GM12873 (cell line): ENCODE data around the gene CEACAM16.

Experiments used
- TF ChIP-seq, protein P1 (sequence below): IDR thresholded peaks from 2 replicates; pipeline ENCODE4 v1.5.1; 2012; ENCODE audit warnings: low read depth, mild to moderate bottlenecking, moderate library complexity, low read length, control low read depth; ENCODE audit not compliant: insufficient read depth; ENCODE audit errors: missing control alignments

CEACAM16 gene

DNA sequence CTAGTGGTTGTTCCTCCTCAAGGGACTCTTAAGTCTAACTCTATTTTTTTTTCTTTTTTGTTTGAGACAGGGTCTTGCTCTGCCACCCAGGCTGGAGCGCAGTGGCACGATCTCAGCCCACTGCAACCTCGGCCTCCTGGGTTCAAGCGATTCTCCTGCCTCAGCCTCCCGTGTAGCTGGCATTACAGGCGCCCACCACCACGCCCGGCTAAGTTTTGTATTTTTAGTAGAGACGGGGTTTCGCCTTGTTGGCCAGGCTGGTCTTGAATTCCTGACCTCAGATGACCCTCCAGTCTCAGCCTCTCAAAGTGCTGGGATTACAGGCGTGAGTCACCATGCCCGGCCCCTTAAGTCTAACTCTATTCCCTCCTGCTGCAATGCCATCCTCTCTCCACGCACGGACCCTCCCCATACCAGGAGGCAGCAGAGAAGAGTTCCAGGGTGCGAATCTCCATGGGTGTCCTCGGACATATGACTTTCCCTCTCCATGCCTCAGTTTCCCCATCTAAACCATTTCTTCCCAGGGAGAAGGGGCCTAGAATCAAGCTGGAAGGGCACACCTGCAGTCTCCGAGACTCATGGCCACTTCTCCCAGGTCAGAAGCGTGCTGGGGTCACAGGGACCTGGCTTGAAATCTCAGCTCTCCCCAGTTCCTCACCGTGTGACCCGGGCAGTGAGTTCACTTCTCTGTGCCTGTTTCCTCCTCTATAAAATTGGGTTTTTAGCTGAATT lies 43.5 kb downstream of the CEACAM16 start:
- TF ChIP-seq, protein P1, sequence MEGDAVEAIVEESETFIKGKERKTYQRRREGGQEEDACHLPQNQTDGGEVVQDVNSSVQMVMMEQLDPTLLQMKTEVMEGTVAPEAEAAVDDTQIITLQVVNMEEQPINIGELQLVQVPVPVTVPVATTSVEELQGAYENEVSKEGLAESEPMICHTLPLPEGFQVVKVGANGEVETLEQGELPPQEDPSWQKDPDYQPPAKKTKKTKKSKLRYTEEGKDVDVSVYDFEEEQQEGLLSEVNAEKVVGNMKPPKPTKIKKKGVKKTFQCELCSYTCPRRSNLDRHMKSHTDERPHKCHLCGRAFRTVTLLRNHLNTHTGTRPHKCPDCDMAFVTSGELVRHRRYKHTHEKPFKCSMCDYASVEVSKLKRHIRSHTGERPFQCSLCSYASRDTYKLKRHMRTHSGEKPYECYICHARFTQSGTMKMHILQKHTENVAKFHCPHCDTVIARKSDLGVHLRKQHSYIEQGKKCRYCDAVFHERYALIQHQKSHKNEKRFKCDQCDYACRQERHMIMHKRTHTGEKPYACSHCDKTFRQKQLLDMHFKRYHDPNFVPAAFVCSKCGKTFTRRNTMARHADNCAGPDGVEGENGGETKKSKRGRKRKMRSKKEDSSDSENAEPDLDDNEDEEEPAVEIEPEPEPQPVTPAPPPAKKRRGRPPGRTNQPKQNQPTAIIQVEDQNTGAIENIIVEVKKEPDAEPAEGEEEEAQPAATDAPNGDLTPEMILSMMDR, result no peak

DNA sequence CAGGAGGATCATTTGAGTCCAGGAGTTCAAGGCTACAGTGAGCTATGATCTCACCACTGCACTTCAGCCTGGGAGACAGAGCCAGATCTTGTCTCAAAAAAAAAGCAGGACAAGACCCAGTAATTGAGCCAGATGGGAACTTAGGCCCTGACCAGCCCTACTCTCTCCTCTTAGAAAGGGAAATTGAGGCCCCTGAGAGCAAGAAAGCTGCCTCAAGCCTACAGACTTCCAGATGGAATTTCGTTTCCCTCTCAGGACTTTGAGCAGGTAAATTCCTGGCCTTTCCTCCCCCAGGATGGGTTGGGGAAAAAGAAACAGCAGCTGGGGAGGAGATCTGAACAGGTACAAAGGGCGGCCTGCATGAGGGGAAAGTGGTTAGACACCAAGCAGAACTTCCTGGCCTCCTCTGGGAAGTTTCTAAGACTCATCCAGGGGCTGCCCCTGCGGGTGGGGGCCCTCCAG lies 46.0 kb downstream of the CEACAM16 start:
- TF ChIP-seq, protein P1, result no peak

DNA sequence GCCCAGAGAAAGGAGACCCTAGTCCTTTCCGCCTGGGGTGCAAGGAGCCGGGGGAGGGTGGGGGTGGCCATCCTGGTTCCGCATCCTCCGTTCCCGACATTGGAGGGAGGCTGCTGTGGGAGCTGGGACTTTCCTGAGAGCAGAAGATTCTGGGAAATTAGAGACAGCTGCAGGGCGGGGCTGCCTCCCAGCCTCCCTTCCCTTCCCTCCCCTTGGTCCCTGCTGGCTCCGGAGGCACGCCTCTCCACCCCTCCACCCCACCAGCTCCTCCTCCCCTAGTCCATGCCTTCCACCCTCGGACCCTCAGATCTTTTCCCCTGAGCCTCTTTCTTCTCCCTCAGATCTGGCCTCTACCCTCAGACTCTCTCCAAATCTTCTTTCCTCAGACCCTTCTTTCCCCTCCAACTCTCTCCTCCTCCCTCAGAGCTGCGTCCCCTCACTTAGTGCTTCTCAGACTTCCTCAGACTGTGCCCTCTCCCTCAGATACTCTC lies 46.4 kb downstream of the CEACAM16 start:
- TF ChIP-seq, protein P1, result no peak

DNA sequence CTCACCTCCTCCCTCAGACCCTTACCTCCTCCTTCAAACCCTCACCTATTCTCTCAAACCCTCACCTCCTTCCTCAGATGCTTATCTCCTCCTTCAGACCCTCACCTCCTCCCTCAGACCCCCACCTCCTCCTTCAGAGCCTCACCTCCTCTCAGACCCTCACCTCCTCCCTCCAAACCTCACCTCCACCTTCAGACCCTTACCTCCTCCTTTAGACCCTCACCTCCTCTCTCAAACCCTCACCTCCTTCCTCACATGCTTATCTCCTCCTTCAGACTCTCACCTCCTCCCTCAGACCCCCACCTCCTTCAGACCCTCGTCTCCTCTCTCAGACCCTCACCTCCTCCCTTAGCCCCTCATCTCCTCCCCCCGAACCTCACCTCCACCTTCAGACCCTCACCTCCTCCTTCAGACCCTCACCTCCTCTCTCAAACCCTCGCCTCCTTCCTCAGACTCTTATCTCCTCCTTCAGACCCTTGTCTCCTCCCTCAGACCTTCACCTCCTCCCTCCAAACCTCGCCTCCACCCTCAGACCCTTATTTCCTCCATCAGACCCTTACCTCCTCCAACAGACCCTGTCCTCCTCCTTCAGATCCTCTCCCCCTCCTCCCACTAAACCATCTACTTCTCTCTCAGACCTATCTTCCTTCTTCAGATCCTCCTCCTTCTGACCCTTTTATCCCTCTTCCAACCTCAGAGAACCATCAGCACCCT lies 47.1 kb downstream of the CEACAM16 start:
- TF ChIP-seq, protein P1, result no peak

DNA sequence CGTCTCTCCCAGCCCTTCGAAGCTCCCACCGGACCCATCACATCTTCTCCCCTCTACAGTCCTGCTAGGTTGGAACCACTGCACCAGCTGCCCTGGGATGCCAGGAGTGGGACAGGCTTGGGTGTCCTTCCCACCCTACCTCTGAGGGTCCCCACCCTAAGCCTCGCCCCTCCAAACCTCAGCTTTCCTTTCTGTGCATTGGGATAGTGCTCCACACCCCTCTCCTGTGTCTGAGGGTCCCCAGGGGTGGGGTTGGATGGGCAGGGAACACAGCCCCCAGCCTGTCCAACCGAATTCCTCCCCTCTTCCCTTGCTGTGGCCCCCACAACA lies 47.6 kb downstream of the CEACAM16 start:
- TF ChIP-seq, protein P1, result no peak

DNA sequence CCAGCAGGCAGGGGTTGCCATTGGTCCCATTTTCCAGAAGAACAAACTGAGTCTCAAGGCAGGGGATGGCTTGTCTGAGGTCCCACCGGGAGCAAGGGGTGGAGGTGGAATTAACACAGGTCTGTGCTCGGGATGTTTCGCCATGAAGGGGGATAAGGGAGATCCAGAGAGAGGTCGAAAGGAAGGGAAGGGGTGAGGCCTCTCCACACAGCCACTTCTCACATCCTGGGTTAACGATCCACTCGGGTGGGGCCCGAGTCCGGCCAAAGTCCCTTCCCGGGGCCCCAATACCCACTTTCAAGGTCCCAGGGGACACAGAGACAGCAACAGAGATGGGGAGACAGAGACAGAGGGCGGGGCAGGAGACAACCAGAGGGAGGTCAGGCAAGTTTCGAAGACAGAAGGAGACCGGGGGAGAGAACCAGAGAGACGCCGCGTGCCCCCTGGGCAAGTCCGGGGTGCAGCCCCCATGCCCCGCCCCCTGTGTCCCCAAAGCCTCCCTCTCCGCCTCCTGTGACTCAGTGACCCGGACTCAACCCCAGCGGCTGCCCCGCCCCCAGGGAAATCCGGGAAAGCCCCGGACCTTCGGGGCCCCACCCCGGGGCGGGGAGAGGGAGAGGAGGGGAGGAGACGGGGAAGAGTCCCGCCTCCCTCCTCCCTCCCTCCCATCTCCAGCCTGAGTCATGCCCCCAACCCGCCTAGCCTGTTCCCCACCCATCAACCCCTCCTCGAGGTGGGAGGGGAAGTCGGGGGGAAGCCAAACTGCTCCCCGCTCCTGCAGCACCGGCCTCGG lies 48.2 kb downstream of the CEACAM16 start:
- TF ChIP-seq, protein P1, result no peak
